Activated CD4-positive, alpha-beta memory T cell treated with anti-CD3 and anti-CD28 coated beads, Interleukin-2, amount 10 ng/mL, durations not matched to agents 7 days and 5 days (primary cell): ENCODE measurements around the gene PPP2R2B. TPM values are rescaled to one million over a fixed set of nuclear protein-coding genes. Genes with fewer than 3 reads are reported as not detected.

ENCODE experiments used
- CTCF ChIA-PET: fragments of 350-600 bp; sonication (Branson Sonifier 250); formaldehyde crosslinking; loops from one replicate; lab custom pipeline; 2021; ENCODE audit warnings: antibody characterized with exemption, inconsistent platforms; lab: Charles Lee
- POLR2A ChIA-PET: fragments of 350-600 bp; sonication (Branson Sonifier 250); formaldehyde crosslinking; loops from one replicate; lab custom pipeline; 2021; ENCODE audit warnings: antibody characterized with exemption; lab: Charles Lee
- DNase-seq: peaks from one replicate; pipeline ENCODE4 v3.0.0-alpha.2; 2020
- H3K27ac Mint-ChIP-seq: one replicate; pipeline ENCODE4 v1.8.0; 2021; ENCODE audit warnings: mild to moderate bottlenecking, mixed read lengths
- H3K27me3 Mint-ChIP-seq: one replicate; pipeline ENCODE4 v1.8.0; 2021; ENCODE audit warnings: mixed read lengths
- H3K36me3 Mint-ChIP-seq: one replicate; pipeline ENCODE4 v1.8.0; 2021; ENCODE audit warnings: low read depth, mixed read lengths
- H3K4me1 Mint-ChIP-seq: one replicate; pipeline ENCODE4 v1.8.0; 2021; ENCODE audit warnings: mixed read lengths
- H3K4me3 Mint-ChIP-seq: one replicate; pipeline ENCODE4 v1.8.0; 2021; ENCODE audit warnings: mild to moderate bottlenecking, mixed read lengths
- H3K9me3 Mint-ChIP-seq: one replicate; pipeline ENCODE4 v1.8.0; 2021; ENCODE audit warnings: mixed read lengths
- total RNA-seq, 2 experiments: library from RNA; stranded (reverse); gene quantifications; one replicate each; pipeline ENCODE4 v1.2.3, GENCODE V29; 2021

Gene PPP2R2B
- total RNA-seq, 2 experiments from 2014 or later: 2.7 to 3.1 TPM

GRCh38 chr5:146706321-146706972, 172.1 kb downstream of the PPP2R2B start:
- Mint-ChIP-seq H3K27me3 (no peaks in the 10 kb centered on the region), H3K4me3 (no peak overlapping the region), H3K36me3 (no peaks in the 10 kb centered on the region), H3K4me1 (peaks cover 2% of the 10 kb centered on the region), H3K9me3 (peaks cover 6% of the 10 kb centered on the region), H3K27ac (no peak overlapping the region)
- ChIA-PET POLR2A (no interaction called here), CTCF (interaction anchor here (0.6 to 1.5 kb wide), 2 partner anchors 43 to 108 kb away, joined by 3 read pairs; no protein-coding TSS in a partner anchor)
- DNase-seq: no peak

- peaks cover 2% of the 10 kb centered on the region for H3K4me1 Mint-ChIP-seq
- peaks cover 6% of the 10 kb centered on the region for H3K9me3 Mint-ChIP-seq
- H3K36me3 Mint-ChIP-seq: no peaks in the 10 kb centered on the region
- POLR2A ChIA-PET: no interaction called here
- H3K27me3 Mint-ChIP-seq: no peaks in the 10 kb centered on the region
- DNase-seq: no peak
- no peak overlapping the region for H3K4me3 Mint-ChIP-seq
- no peak overlapping the region for H3K27ac Mint-ChIP-seq
- CTCF ChIA-PET: no interaction called here
Observed at GRCh38 chr5:146704949-146705665, 173.4 kb downstream of the PPP2R2B start.

GRCh38 chr5:146703899-146704298, 174.7 kb downstream of the PPP2R2B start:
- no peaks in the 10 kb centered on the region for H3K36me3 Mint-ChIP-seq
- peaks cover 6% of the 10 kb centered on the region for H3K9me3 Mint-ChIP-seq
- no peak for DNase-seq
- H3K27me3 Mint-ChIP-seq: no peaks in the 10 kb centered on the region
- POLR2A ChIA-PET: no interaction called here
- H3K4me3 Mint-ChIP-seq: no peak overlapping the region
- CTCF ChIA-PET: no interaction called here
- H3K4me1 Mint-ChIP-seq: peaks cover 2% of the 10 kb centered on the region
- no peak overlapping the region for H3K27ac Mint-ChIP-seq

- ChIA-PET CTCF (no interaction called here), POLR2A (no interaction called here)
- Mint-ChIP-seq H3K27me3 (no peaks in the 10 kb centered on the region), H3K4me1 (peaks cover 2% of the 10 kb centered on the region), H3K9me3 (peaks cover 6% of the 10 kb centered on the region), H3K36me3 (no peaks in the 10 kb centered on the region), H3K4me3 (no peak overlapping the region), H3K27ac (no peak overlapping the region)
- DNase-seq: no peak
Observed at GRCh38 chr5:146703499-146703898, 175.1 kb downstream of the PPP2R2B start.

- Mint-ChIP-seq H3K4me3 (no peak overlapping the region), H3K27ac (no peak overlapping the region), H3K9me3 (no peaks in the 10 kb centered on the region), H3K27me3 (no peaks in the 10 kb centered on the region), H3K4me1 (peaks cover 2% of the 10 kb centered on the region), H3K36me3 (no peaks in the 10 kb centered on the region)
- CTCF ChIA-PET: no interaction called here
- POLR2A ChIA-PET: interaction anchor here (1.0 kb wide), 1 partner anchor 94 kb away, joined by 3 read pairs; no protein-coding TSS in a partner anchor
- no peak for DNase-seq
Observed at GRCh38 chr5:146699664-146700418, 178.7 kb downstream of the PPP2R2B start.

GRCh38 chr5:146699138-146699537, 179.4 kb downstream of the PPP2R2B start:
- H3K4me1 Mint-ChIP-seq: peaks cover 2% of the 10 kb centered on the region
- ChIA-PET CTCF (no interaction called here), POLR2A (no interaction called here)
- no peak overlapping the region for H3K27ac Mint-ChIP-seq
- H3K27me3 Mint-ChIP-seq: no peaks in the 10 kb centered on the region
- no peak overlapping the region for H3K4me3 Mint-ChIP-seq
- DNase-seq: no peak
- no peaks in the 10 kb centered on the region for H3K36me3 Mint-ChIP-seq
- no peaks in the 10 kb centered on the region for H3K9me3 Mint-ChIP-seq

- ChIA-PET POLR2A (no interaction called here), CTCF (no interaction called here)
- no peak overlapping the region for H3K4me3 Mint-ChIP-seq
- no peaks in the 10 kb centered on the region for H3K9me3 Mint-ChIP-seq
- no peak for DNase-seq
- no peaks in the 10 kb centered on the region for H3K27me3 Mint-ChIP-seq
- H3K36me3 Mint-ChIP-seq: no peaks in the 10 kb centered on the region
- H3K27ac Mint-ChIP-seq: no peak overlapping the region
- peaks cover 2% of the 10 kb centered on the region for H3K4me1 Mint-ChIP-seq
Observed at GRCh38 chr5:146698651-146699050, 179.9 kb downstream of the PPP2R2B start.

GRCh38 chr5:146697211-146697610, 181.3 kb downstream of the PPP2R2B start:
- Mint-ChIP-seq H3K4me1 (no peaks in the 10 kb centered on the region), H3K36me3 (no peaks in the 10 kb centered on the region), H3K27me3 (no peaks in the 10 kb centered on the region), H3K9me3 (no peaks in the 10 kb centered on the region), H3K4me3 (no peak overlapping the region), H3K27ac (no peak overlapping the region)
- CTCF ChIA-PET: no interaction called here
- DNase-seq: no peak
- POLR2A ChIA-PET: no interaction called here

- DNase-seq: no peak
- H3K4me1 Mint-ChIP-seq: no peaks in the 10 kb centered on the region
- no peak overlapping the region for H3K4me3 Mint-ChIP-seq
- ChIA-PET POLR2A (no interaction called here), CTCF (no interaction called here)
- H3K27ac Mint-ChIP-seq: no peak overlapping the region
- no peaks in the 10 kb centered on the region for H3K27me3 Mint-ChIP-seq
- no peaks in the 10 kb centered on the region for H3K36me3 Mint-ChIP-seq
- H3K9me3 Mint-ChIP-seq: no peaks in the 10 kb centered on the region
Observed at GRCh38 chr5:146695646-146696045, 182.9 kb downstream of the PPP2R2B start.

- H3K36me3 Mint-ChIP-seq: no peaks in the 10 kb centered on the region
- CTCF ChIA-PET: no interaction called here
- no peak overlapping the region for H3K27ac Mint-ChIP-seq
- H3K4me1 Mint-ChIP-seq: no peaks in the 10 kb centered on the region
- H3K4me3 Mint-ChIP-seq: no peak overlapping the region
- POLR2A ChIA-PET: interaction anchor here (0.8 kb wide), 1 partner anchor 209 kb away, joined by 5 read pairs; no protein-coding TSS in a partner anchor
- no peaks in the 10 kb centered on the region for H3K27me3 Mint-ChIP-seq
- no peaks in the 10 kb centered on the region for H3K9me3 Mint-ChIP-seq
- DNase-seq: no peak
Observed at GRCh38 chr5:146690880-146691355, 187.6 kb downstream of the PPP2R2B start.

GRCh38 chr5:146687630-146688029, 190.9 kb downstream of the PPP2R2B start:
- no peaks in the 10 kb centered on the region for H3K9me3 Mint-ChIP-seq
- CTCF ChIA-PET: no interaction called here
- no peak overlapping the region for H3K4me3 Mint-ChIP-seq
- H3K36me3 Mint-ChIP-seq: no peaks in the 10 kb centered on the region
- H3K4me1 Mint-ChIP-seq: no peaks in the 10 kb centered on the region
- POLR2A ChIA-PET: no interaction called here
- no peaks in the 10 kb centered on the region for H3K27me3 Mint-ChIP-seq
- no peak for DNase-seq
- H3K27ac Mint-ChIP-seq: no peak overlapping the region

- Mint-ChIP-seq H3K4me1 (no peaks in the 10 kb centered on the region), H3K9me3 (no peaks in the 10 kb centered on the region), H3K27ac (no peak overlapping the region), H3K36me3 (no peaks in the 10 kb centered on the region), H3K4me3 (no peak overlapping the region), H3K27me3 (no peaks in the 10 kb centered on the region)
- ChIA-PET CTCF (no interaction called here), POLR2A (no interaction called here)
- no peak for DNase-seq
Observed at GRCh38 chr5:146683861-146684260, 194.7 kb downstream of the PPP2R2B start.

GRCh38 chr5:146682899-146683532, 195.5 kb downstream of the PPP2R2B start:
- Mint-ChIP-seq H3K36me3 (no peaks in the 10 kb centered on the region), H3K9me3 (no peaks in the 10 kb centered on the region), H3K4me1 (no peaks in the 10 kb centered on the region), H3K27ac (no peak overlapping the region), H3K4me3 (no peak overlapping the region), H3K27me3 (no peaks in the 10 kb centered on the region)
- ChIA-PET POLR2A (no interaction called here), CTCF (no interaction called here)
- no peak for DNase-seq
